SJSA1 (cell line): Measurements from ENCODE around the gene SLC16A2. TPM values are rescaled to one million over a fixed set of nuclear protein-coding genes. Genes with fewer than 3 reads are reported as not detected.

Experiments
- DNase-seq, 2 experiments: peaks; one replicate each; pipeline ENCODE4 v3.0.0-alpha.2; 2015 to 2020; ENCODE audit warnings: low spot score in 2 of 2, low read depth in 1 of 2
- H3K27ac ChIP-seq: fragments of 250-450 bp; sonication (Bioruptor Pico); 2 replicates; pipeline ENCODE4 v1.5.1; 2020; ENCODE audit warnings: mild to moderate bottlenecking, moderate library complexity
- H3K27me3 ChIP-seq: fragments of 250-450 bp; sonication (Bioruptor Pico); replicated peaks from 2 replicates; pipeline ENCODE4 v1.5.1; 2020; ENCODE audit warnings: mild to moderate bottlenecking, moderate library complexity
- H3K36me3 ChIP-seq: fragments of 250-450 bp; sonication (Bioruptor Pico); 2 replicates; pipeline ENCODE4 v1.5.1; 2020; ENCODE audit warnings: mild to moderate bottlenecking
- H3K4me1 ChIP-seq: fragments of 250-450 bp; sonication (Bioruptor Pico); replicated peaks from 2 replicates; pipeline ENCODE4 v1.6.1; 2021; ENCODE audit warnings: mild to moderate bottlenecking
- H3K4me3 ChIP-seq: fragments of 250-450 bp; sonication (Bioruptor Pico); 2 replicates; pipeline ENCODE4 v1.5.1; 2020; ENCODE audit warnings: mild to moderate bottlenecking
- H3K9me3 ChIP-seq: fragments of 250-450 bp; sonication (Bioruptor Pico); replicated peaks from 2 replicates; pipeline ENCODE4 v1.5.1; 2020; ENCODE audit warnings: mild to moderate bottlenecking
- total RNA-seq: library from RNA; depleted of rRNA; stranded (reverse); fragments of >200 nt; shearing (Covaris generic); gene quantifications from 2 replicates; pipeline ENCODE4 v1.2.3, GENCODE V29; 2014

The SLC16A2 gene
- total RNA-seq, 1 experiment from 2014 or later = 14.1 TPM

- DNase-seq = no peak
- no peak overlapping the region for H3K4me3 ChIP-seq
- H3K27ac ChIP-seq = no peak overlapping the region
- H3K27me3 ChIP-seq = no peaks in the 10 kb centered on the region
- H3K9me3 ChIP-seq = no peaks in the 10 kb centered on the region
- peaks cover 14% of the 10 kb centered on the region for H3K4me1 ChIP-seq
- H3K36me3 ChIP-seq = no peaks in the 10 kb centered on the region
Observed at GRCh38 chrX:74423289-74423998, 2.2 kb downstream of the SLC16A2 start.

GRCh38 chrX:74426071-74426470, 4.8 kb downstream of the SLC16A2 start:
- Histone ChIP-seq H3K4me3 (no peak overlapping the region), H3K36me3 (no peaks in the 10 kb centered on the region), H3K4me1 (peaks cover 10% of the 10 kb centered on the region), H3K27ac (no peak overlapping the region), H3K27me3 (no peaks in the 10 kb centered on the region), H3K9me3 (no peaks in the 10 kb centered on the region)
- no peak for DNase-seq

GRCh38 chrX:74426615-74427014, 5.3 kb downstream of the SLC16A2 start:
- H3K4me3 ChIP-seq = no peak overlapping the region
- H3K4me1 ChIP-seq = peaks cover 10% of the 10 kb centered on the region
- no peaks in the 10 kb centered on the region for H3K9me3 ChIP-seq
- no peaks in the 10 kb centered on the region for H3K36me3 ChIP-seq
- H3K27me3 ChIP-seq = no peaks in the 10 kb centered on the region
- H3K27ac ChIP-seq = no peak overlapping the region
- no peak for DNase-seq

- no peak for DNase-seq
- H3K27ac ChIP-seq = no peak overlapping the region
- H3K27me3 ChIP-seq = no peaks in the 10 kb centered on the region
- H3K4me3 ChIP-seq = no peak overlapping the region
- H3K36me3 ChIP-seq = no peaks in the 10 kb centered on the region
- H3K9me3 ChIP-seq = no peaks in the 10 kb centered on the region
- H3K4me1 ChIP-seq = no peaks in the 10 kb centered on the region
Observed at GRCh38 chrX:74431797-74432196, 10.5 kb downstream of the SLC16A2 start.

- DNase-seq = no peak
- Histone ChIP-seq H3K4me3 (no peak overlapping the region), H3K36me3 (no peaks in the 10 kb centered on the region), H3K27ac (no peak overlapping the region), H3K9me3 (no peaks in the 10 kb centered on the region), H3K27me3 (no peaks in the 10 kb centered on the region), H3K4me1 (no peaks in the 10 kb centered on the region)
Observed at GRCh38 chrX:74434336-74434735, 13.0 kb downstream of the SLC16A2 start.

- Histone ChIP-seq H3K4me1 (no peaks in the 10 kb centered on the region), H3K36me3 (no peaks in the 10 kb centered on the region), H3K27ac (no peak overlapping the region), H3K9me3 (no peaks in the 10 kb centered on the region), H3K27me3 (no peaks in the 10 kb centered on the region), H3K4me3 (no peak overlapping the region)
- DNase-seq = no peak
Observed at GRCh38 chrX:74437530-74437929, 16.2 kb downstream of the SLC16A2 start.

GRCh38 chrX:74438764-74439163, 17.5 kb downstream of the SLC16A2 start:
- H3K4me3 ChIP-seq = no peak overlapping the region
- H3K4me1 ChIP-seq = no peaks in the 10 kb centered on the region
- no peak for DNase-seq
- no peaks in the 10 kb centered on the region for H3K36me3 ChIP-seq
- H3K9me3 ChIP-seq = no peaks in the 10 kb centered on the region
- no peaks in the 10 kb centered on the region for H3K27me3 ChIP-seq
- H3K27ac ChIP-seq = no peak overlapping the region

GRCh38 chrX:74445099-74445498, 23.8 kb downstream of the SLC16A2 start:
- Histone ChIP-seq H3K27me3 (no peaks in the 10 kb centered on the region), H3K9me3 (no peaks in the 10 kb centered on the region), H3K36me3 (no peaks in the 10 kb centered on the region), H3K4me1 (peaks cover 1% of the 10 kb centered on the region), H3K4me3 (no peak overlapping the region), H3K27ac (no peak overlapping the region)
- no peak for DNase-seq

- no peak overlapping the region for H3K4me3 ChIP-seq
- no peak overlapping the region for H3K27ac ChIP-seq
- H3K27me3 ChIP-seq = no peaks in the 10 kb centered on the region
- H3K4me1 ChIP-seq = peaks cover 19% of the 10 kb centered on the region
- no peaks in the 10 kb centered on the region for H3K9me3 ChIP-seq
- no peak for DNase-seq
- no peaks in the 10 kb centered on the region for H3K36me3 ChIP-seq
Observed at GRCh38 chrX:74446876-74447275, 25.6 kb downstream of the SLC16A2 start.

GRCh38 chrX:74448669-74449068, 27.4 kb downstream of the SLC16A2 start:
- peaks cover 21% of the 10 kb centered on the region for H3K4me1 ChIP-seq
- H3K36me3 ChIP-seq = no peaks in the 10 kb centered on the region
- H3K9me3 ChIP-seq = no peaks in the 10 kb centered on the region
- no peak overlapping the region for H3K4me3 ChIP-seq
- no peak overlapping the region for H3K27ac ChIP-seq
- H3K27me3 ChIP-seq = no peaks in the 10 kb centered on the region
- no peak for DNase-seq

- Histone ChIP-seq H3K36me3 (no peaks in the 10 kb centered on the region), H3K27ac (no peak overlapping the region), H3K4me1 (peaks cover 21% of the 10 kb centered on the region), H3K9me3 (no peaks in the 10 kb centered on the region), H3K4me3 (no peak overlapping the region), H3K27me3 (no peaks in the 10 kb centered on the region)
- DNase-seq = no peak
Observed at GRCh38 chrX:74449322-74449936, 28.1 kb downstream of the SLC16A2 start.

- Histone ChIP-seq H3K9me3 (no peaks in the 10 kb centered on the region), H3K27me3 (no peaks in the 10 kb centered on the region), H3K4me1 (peaks cover 21% of the 10 kb centered on the region), H3K27ac (no peak overlapping the region), H3K36me3 (no peaks in the 10 kb centered on the region), H3K4me3 (no peak overlapping the region)
- no peak for DNase-seq
Observed at GRCh38 chrX:74449937-74450330, 28.6 kb downstream of the SLC16A2 start.

GRCh38 chrX:74450803-74451449, 29.6 kb downstream of the SLC16A2 start:
- Histone ChIP-seq H3K4me3 (no peak overlapping the region), H3K9me3 (no peaks in the 10 kb centered on the region), H3K36me3 (no peaks in the 10 kb centered on the region), H3K27ac (peak overlapping the region; percentile 76), H3K4me1 (peaks cover 21% of the 10 kb centered on the region), H3K27me3 (no peaks in the 10 kb centered on the region)
- DNase-seq = peak; percentile 44 to 59

- Histone ChIP-seq H3K27me3 (no peaks in the 10 kb centered on the region), H3K9me3 (no peaks in the 10 kb centered on the region), H3K4me1 (peaks cover 21% of the 10 kb centered on the region), H3K4me3 (no peak overlapping the region), H3K27ac (peak overlapping the region; percentile 76), H3K36me3 (no peaks in the 10 kb centered on the region)
- no peak for DNase-seq
Observed at GRCh38 chrX:74451450-74452198, 30.3 kb downstream of the SLC16A2 start.
